Osteoblast (primary cell): ENCODE data around the gene ADGRL2. TPM values are rescaled to one million over a fixed set of nuclear protein-coding genes. Genes with fewer than 3 reads are reported as not detected.
A peak's percentile ranks its signal among the peaks of the same experiment; 100 is the strongest.

Experiments used
- DNase-seq: peaks from one replicate; pipeline ENCODE4 v3.0.0; 2011; ENCODE audit warnings: low spot score, mixed read lengths; ENCODE audit not compliant: insufficient read length; ENCODE audit errors: missing footprints
- H2AFZ ChIP-seq: 2 replicates; pipeline ENCODE4 v1.6.0; 2011; ENCODE audit warnings: mild to moderate bottlenecking, low read length
- H3K27ac ChIP-seq: 2 replicates; pipeline ENCODE4 v1.5.1; 2011; ENCODE audit warnings: mild to moderate bottlenecking, low read depth, low read length, moderate library complexity
- H3K27me3 ChIP-seq: 2 replicates; pipeline ENCODE4 v1.6.0; 2012; ENCODE audit warnings: mild to moderate bottlenecking, control low read depth, inconsistent platforms, low read length, moderate library complexity; ENCODE audit not compliant: insufficient read depth
- H3K36me3 ChIP-seq: 2 replicates; pipeline ENCODE4 v1.5.1; 2011; ENCODE audit warnings: mild to moderate bottlenecking, low read length, control low read depth, moderate library complexity; ENCODE audit not compliant: insufficient read depth
- H3K4me1 ChIP-seq: 2 replicates; pipeline ENCODE4 v1.5.1; 2011; ENCODE audit warnings: mild to moderate bottlenecking, low read length, control low read depth, moderate library complexity; ENCODE audit not compliant: insufficient read depth
- H3K4me2 ChIP-seq: 2 replicates; pipeline ENCODE4 v1.6.0; 2011; ENCODE audit warnings: mild to moderate bottlenecking, low read length; ENCODE audit not compliant: insufficient read depth
- H3K4me3 ChIP-seq: fragments of 200-600 bp; sonication (generic); 3 replicates; pipeline ENCODE4 v1.5.1; 2012; ENCODE audit warnings: mild to moderate bottlenecking, low read length, inconsistent platforms; ENCODE audit not compliant: insufficient read depth
- H3K79me2 ChIP-seq: 2 replicates; pipeline ENCODE4 v1.6.0; 2012; ENCODE audit warnings: mild to moderate bottlenecking, low read length, control low read depth, inconsistent platforms; ENCODE audit not compliant: insufficient read depth
- H3K9me3 ChIP-seq: 2 replicates; pipeline ENCODE4 v1.5.1; 2011; ENCODE audit warnings: low read depth, low read length, control low read depth
- H4K20me1 ChIP-seq: 2 replicates; pipeline ENCODE4 v1.6.0; 2012; ENCODE audit warnings: mild to moderate bottlenecking, low read length, control low read depth; ENCODE audit not compliant: insufficient read depth
- total RNA-seq: library from RNA; depleted of rRNA; stranded (reverse); fragments of >200 nt; gene quantifications from 2 replicates; pipeline ENCODE4 v1.2.3, GENCODE V29; 2012
- TF ChIP-seq, protein P1 (sequence below): IDR thresholded peaks from 2 replicates; pipeline ENCODE4 v1.5.1; 2011; ENCODE audit warnings: mild to moderate bottlenecking, low read depth, low read length, moderate library complexity; ENCODE audit errors: extremely low read depth

ADGRL2 gene
- total RNA-seq, 1 donor = 55.4 TPM

DNA sequence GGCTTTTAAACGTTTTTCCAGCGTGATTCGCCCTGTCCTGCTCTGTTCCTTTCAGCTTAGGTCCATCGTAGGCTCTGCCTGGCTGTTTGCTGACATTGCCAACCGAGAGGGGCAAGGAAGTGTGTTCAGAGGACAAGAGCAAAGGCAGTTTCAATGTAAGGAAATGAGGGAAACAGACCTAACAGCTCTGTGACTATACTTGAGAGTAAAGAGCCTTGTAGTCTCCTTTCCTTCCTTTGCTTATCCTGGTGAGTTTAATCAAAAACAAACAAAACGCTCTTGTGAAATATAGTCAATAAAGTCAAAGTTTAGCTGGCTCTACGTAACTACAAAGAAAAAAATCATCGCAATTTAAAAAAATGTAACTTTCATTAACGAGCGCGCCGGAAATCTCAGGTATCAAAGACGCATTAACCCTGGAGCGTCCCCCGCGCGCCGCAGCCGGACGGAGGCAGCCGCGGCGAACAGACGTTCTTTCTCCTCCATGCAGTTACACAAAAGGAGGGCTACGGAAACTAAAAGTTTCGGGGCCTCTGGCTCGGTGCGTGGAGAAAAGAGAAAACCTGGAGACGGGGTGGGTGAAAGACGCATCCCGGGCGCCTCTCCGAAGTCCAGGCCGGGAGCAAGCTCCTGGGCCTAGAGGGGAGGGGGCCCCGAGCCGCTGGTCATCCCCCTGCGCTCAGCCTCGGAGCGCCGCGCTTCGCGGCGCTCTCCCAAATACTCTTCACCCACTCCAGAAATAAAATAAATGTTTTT, 617 bp upstream of the ADGRL2 start:
- H3K4me2 ChIP-seq = peak overlapping the region; percentile 94
- H3K4me3 ChIP-seq = peak overlapping the region; percentile 85
- H3K4me1 ChIP-seq = peaks cover 10% of the 10 kb centered on the region
- H3K79me2 ChIP-seq = peaks cover 35% of the 10 kb centered on the region
- peak overlapping the region; percentile 77 for H3K27ac ChIP-seq
- H2AFZ ChIP-seq = peak overlapping the region; percentile 93
- DNase-seq = peak; percentile 89
- H4K20me1 ChIP-seq = peaks cover 6% of the 10 kb centered on the region
- peaks cover 14% of the 10 kb centered on the region for H3K27me3 ChIP-seq
- TF ChIP-seq, protein P1, sequence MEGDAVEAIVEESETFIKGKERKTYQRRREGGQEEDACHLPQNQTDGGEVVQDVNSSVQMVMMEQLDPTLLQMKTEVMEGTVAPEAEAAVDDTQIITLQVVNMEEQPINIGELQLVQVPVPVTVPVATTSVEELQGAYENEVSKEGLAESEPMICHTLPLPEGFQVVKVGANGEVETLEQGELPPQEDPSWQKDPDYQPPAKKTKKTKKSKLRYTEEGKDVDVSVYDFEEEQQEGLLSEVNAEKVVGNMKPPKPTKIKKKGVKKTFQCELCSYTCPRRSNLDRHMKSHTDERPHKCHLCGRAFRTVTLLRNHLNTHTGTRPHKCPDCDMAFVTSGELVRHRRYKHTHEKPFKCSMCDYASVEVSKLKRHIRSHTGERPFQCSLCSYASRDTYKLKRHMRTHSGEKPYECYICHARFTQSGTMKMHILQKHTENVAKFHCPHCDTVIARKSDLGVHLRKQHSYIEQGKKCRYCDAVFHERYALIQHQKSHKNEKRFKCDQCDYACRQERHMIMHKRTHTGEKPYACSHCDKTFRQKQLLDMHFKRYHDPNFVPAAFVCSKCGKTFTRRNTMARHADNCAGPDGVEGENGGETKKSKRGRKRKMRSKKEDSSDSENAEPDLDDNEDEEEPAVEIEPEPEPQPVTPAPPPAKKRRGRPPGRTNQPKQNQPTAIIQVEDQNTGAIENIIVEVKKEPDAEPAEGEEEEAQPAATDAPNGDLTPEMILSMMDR = no peak
- H3K36me3 ChIP-seq = no peaks in the 10 kb centered on the region
- no peaks in the 10 kb centered on the region for H3K9me3 ChIP-seq

GRCh38 chr1:81801651-81802456, 1.1 kb downstream of the ADGRL2 start:
- Histone ChIP-seq H2AFZ (peak overlapping the region; percentile 97), H4K20me1 (peaks cover 8% of the 10 kb centered on the region), H3K4me2 (peak overlapping the region; percentile 79), H3K27me3 (peaks cover 14% of the 10 kb centered on the region), H3K36me3 (no peaks in the 10 kb centered on the region), H3K79me2 (peaks cover 52% of the 10 kb centered on the region), H3K4me1 (peaks cover 12% of the 10 kb centered on the region), H3K9me3 (no peaks in the 10 kb centered on the region), H3K27ac (peak overlapping the region; percentile 72), H3K4me3 (peak overlapping the region; percentile 85)
- DNase-seq = peak; percentile 88
- TF ChIP-seq, protein P1 = no peak

DNA sequence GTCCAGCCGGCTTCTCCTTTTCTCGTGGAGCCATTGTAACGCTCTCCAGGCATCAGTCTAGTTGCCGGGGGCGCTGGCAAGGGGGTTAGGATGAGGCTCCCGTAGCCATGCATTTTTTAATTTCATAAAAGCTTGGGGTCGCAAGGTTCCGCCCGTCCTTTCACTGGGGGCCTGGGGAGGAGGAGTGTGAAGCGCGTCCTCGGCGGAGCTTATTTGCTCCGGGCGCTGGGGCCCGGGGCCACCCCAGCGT, 1.6 kb downstream of the ADGRL2 start:
- H2AFZ ChIP-seq = peak overlapping the region; percentile 49
- peaks cover 14% of the 10 kb centered on the region for H3K27me3 ChIP-seq
- TF ChIP-seq, protein P1 = no peak
- H3K36me3 ChIP-seq = no peaks in the 10 kb centered on the region
- H3K27ac ChIP-seq = peak overlapping the region; percentile 56
- peaks cover 8% of the 10 kb centered on the region for H4K20me1 ChIP-seq
- H3K4me3 ChIP-seq = peak overlapping the region; percentile 85
- peaks cover 58% of the 10 kb centered on the region for H3K79me2 ChIP-seq
- no peaks in the 10 kb centered on the region for H3K9me3 ChIP-seq
- H3K4me2 ChIP-seq = peak overlapping the region; percentile 79
- no peak for DNase-seq
- peaks cover 12% of the 10 kb centered on the region for H3K4me1 ChIP-seq

- Histone ChIP-seq H3K4me1 (peaks cover 12% of the 10 kb centered on the region), H4K20me1 (peaks cover 8% of the 10 kb centered on the region), H3K27ac (peak overlapping the region; percentile 56), H3K4me2 (peak overlapping the region; percentile 79), H3K4me3 (peak overlapping the region; percentile 85), H3K79me2 (peaks cover 61% of the 10 kb centered on the region), H3K9me3 (no peaks in the 10 kb centered on the region), H3K27me3 (peaks cover 14% of the 10 kb centered on the region), H2AFZ (peak overlapping the region; percentile 49), H3K36me3 (no peaks in the 10 kb centered on the region)
- TF ChIP-seq, protein P1 = peak; percentile 35
- DNase-seq = peak; percentile 94
Measured at GRCh38 chr1:81802707-81803430, 2.1 kb downstream of the ADGRL2 start.
